Measurements from ENCODE around the gene SH3RF3. TPM values are rescaled to one million over a fixed set of nuclear protein-coding genes. Genes with fewer than 3 reads are reported as not detected.

The SH3RF3 gene
- total and polyA plus RNA-seq, 2 of the 13 experiments (the other 11 are each of a cell fraction or from before 2014, with no cell fraction given): 0.04 TPM; not detected in 1

DNA sequence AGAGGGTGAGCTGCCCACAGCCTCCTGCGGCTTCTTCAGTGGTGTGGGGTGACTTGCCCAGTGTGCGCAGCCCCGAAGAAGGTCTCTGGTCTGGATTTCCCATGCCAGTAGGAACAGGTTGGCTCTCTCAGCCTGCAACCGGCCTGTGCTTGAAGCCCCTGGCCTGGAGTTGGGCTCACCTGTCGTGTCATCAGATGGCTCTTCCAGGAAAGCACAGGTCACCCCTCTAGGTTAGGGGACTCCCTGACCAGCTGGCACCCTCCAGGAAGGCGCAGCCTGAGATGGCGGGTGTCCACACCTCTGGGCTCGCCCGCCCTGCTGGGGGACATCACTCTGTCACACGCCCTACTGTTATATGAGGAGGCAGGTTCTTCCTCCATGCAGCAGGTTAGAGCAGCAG lies 304.9 kb downstream of the SH3RF3 start:
- 81% methylated on average over 4 of the region's 10 CpGs for WGBS (ENCODE audit: low lambda C conversion rate)
- H3K4me3 ChIP-seq (replicated peaks in 1 of 3; ENCODE audit: insufficient read depth in 1 of 3, low read depth in 2 of 3, low read length in 3 of 3): no peak overlapping the region
- DNase-seq (ENCODE audit: low spot score) (no peak), ATAC-seq (no peak), FAIRE-seq (no peak)
- BruUV-seq (replicated peaks): no TSS peak
- intact Hi-C loops (cut with micrococcal nuclease; ENCODE audit: unreplicated experiment): no loop called here
- no peak overlapping the region for H3K9ac ChIP-seq (ENCODE audit: insufficient read depth, low read depth, low read length)
- no peaks in the 10 kb centered on the region for H3K79me2 ChIP-seq (ENCODE audit: insufficient read depth, low read length)
- H3K9me3 ChIP-seq (ENCODE audit: low read length): no peaks in the 10 kb centered on the region
- H2AFZ ChIP-seq (ENCODE audit: low read length): no peak overlapping the region
- H3K27me3 ChIP-seq (ENCODE audit: control insufficient read depth in 1 of 2, insufficient read depth in 2 of 2, low read length in 2 of 2): peaks cover 2 to 11% of the 10 kb centered on the region in 2 experiments; a peak in 4 of 5 replicates
- in situ Hi-C loops (cut with HindIII; ENCODE audit: extremely low pct_ligation_motif_present, low pct_unique_long_range_greater_than_20kb): no loop called here
- H3K4me2 ChIP-seq (ENCODE audit: low read depth, low read length): no peak overlapping the region
- no peak overlapping the region for H3K27ac ChIP-seq (ENCODE audit: extremely low read length, insufficient read depth, low read length)
- H3K36me3 ChIP-seq (replicated peaks in 1 of 2; ENCODE audit: control insufficient read depth in 1 of 2, insufficient read depth in 2 of 2, low read length in 2 of 2): no peaks in the 10 kb centered on the region
- H3K4me1 ChIP-seq (ENCODE audit: insufficient read depth, low read length): no peaks in the 10 kb centered on the region
- ChIA-PET CTCF (ENCODE audit: low intra/inter-chr PET ratio, low total read pairs) (no interaction called here), POLR2A (no interaction called here)
- H4K20me1 ChIP-seq (ENCODE audit: insufficient read depth, low read length): no peaks in the 10 kb centered on the region
- no peak for TF ChIP-seq ZNF460 (CRISPR knock-in tag; IDR thresholded peaks at IDR 0.05; ENCODE audit: borderline replicate concordance)
- TF ChIP-seq SAP130 (CRISPR knock-in tag; IDR thresholded peaks at IDR 0.05; ENCODE audit: low read depth): no peak
- no peak for TF ChIP-seq KDM5B (CRISPR knock-in tag; IDR thresholded peaks at IDR 0.05; ENCODE audit: borderline replicate concordance)
- no peak for TF ChIP-seq EEA1 (CRISPR knock-in tag; IDR thresholded peaks at IDR 0.05; ENCODE audit: borderline replicate concordance)
- TF ChIP-seq, protein P1, sequence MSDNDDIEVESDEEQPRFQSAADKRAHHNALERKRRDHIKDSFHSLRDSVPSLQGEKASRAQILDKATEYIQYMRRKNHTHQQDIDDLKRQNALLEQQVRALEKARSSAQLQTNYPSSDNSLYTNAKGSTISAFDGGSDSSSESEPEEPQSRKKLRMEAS (IDR thresholded peaks at IDR 0.05): no peak
- TF ChIP-seq, protein P2, sequence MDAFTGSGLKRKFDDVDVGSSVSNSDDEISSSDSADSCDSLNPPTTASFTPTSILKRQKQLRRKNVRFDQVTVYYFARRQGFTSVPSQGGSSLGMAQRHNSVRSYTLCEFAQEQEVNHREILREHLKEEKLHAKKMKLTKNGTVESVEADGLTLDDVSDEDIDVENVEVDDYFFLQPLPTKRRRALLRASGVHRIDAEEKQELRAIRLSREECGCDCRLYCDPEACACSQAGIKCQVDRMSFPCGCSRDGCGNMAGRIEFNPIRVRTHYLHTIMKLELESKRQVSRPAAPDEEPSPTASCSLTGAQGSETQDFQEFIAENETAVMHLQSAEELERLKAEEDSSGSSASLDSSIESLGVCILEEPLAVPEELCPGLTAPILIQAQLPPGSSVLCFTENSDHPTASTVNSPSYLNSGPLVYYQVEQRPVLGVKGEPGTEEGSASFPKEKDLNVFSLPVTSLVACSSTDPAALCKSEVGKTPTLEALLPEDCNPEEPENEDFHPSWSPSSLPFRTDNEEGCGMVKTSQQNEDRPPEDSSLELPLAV (CRISPR knock-in tag; conservative IDR thresholded peaks at IDR 0.05; ENCODE audit: low read depth): no peak
- no peak for TF ChIP-seq SIX4 (CRISPR knock-in tag; IDR thresholded peaks at IDR 0.05)
- no peak for TF ChIP-seq ZNF674 (CRISPR knock-in tag; IDR thresholded peaks at IDR 0.05; ENCODE audit: low read depth)
- TF ChIP-seq, protein P3, sequence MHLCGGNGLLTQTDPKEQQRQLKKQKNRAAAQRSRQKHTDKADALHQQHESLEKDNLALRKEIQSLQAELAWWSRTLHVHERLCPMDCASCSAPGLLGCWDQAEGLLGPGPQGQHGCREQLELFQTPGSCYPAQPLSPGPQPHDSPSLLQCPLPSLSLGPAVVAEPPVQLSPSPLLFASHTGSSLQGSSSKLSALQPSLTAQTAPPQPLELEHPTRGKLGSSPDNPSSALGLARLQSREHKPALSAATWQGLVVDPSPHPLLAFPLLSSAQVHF (CRISPR knock-in tag; IDR thresholded peaks at IDR 0.05): no peak
- no peak for TF ChIP-seq HOXD1 (CRISPR knock-in tag; IDR thresholded peaks at IDR 0.05)
- TF ChIP-seq ZNF558 (CRISPR knock-in tag; IDR thresholded peaks at IDR 0.05; ENCODE audit: borderline replicate concordance): no peak
- TF ChIP-seq, protein P4, sequence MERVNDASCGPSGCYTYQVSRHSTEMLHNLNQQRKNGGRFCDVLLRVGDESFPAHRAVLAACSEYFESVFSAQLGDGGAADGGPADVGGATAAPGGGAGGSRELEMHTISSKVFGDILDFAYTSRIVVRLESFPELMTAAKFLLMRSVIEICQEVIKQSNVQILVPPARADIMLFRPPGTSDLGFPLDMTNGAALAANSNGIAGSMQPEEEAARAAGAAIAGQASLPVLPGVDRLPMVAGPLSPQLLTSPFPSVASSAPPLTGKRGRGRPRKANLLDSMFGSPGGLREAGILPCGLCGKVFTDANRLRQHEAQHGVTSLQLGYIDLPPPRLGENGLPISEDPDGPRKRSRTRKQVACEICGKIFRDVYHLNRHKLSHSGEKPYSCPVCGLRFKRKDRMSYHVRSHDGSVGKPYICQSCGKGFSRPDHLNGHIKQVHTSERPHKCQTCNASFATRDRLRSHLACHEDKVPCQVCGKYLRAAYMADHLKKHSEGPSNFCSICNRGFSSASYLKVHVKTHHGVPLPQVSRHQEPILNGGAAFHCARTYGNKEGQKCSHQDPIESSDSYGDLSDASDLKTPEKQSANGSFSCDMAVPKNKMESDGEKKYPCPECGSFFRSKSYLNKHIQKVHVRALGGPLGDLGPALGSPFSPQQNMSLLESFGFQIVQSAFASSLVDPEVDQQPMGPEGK (CRISPR knock-in tag; IDR thresholded peaks at IDR 0.05): no peak
- TF ChIP-seq, protein P5, sequence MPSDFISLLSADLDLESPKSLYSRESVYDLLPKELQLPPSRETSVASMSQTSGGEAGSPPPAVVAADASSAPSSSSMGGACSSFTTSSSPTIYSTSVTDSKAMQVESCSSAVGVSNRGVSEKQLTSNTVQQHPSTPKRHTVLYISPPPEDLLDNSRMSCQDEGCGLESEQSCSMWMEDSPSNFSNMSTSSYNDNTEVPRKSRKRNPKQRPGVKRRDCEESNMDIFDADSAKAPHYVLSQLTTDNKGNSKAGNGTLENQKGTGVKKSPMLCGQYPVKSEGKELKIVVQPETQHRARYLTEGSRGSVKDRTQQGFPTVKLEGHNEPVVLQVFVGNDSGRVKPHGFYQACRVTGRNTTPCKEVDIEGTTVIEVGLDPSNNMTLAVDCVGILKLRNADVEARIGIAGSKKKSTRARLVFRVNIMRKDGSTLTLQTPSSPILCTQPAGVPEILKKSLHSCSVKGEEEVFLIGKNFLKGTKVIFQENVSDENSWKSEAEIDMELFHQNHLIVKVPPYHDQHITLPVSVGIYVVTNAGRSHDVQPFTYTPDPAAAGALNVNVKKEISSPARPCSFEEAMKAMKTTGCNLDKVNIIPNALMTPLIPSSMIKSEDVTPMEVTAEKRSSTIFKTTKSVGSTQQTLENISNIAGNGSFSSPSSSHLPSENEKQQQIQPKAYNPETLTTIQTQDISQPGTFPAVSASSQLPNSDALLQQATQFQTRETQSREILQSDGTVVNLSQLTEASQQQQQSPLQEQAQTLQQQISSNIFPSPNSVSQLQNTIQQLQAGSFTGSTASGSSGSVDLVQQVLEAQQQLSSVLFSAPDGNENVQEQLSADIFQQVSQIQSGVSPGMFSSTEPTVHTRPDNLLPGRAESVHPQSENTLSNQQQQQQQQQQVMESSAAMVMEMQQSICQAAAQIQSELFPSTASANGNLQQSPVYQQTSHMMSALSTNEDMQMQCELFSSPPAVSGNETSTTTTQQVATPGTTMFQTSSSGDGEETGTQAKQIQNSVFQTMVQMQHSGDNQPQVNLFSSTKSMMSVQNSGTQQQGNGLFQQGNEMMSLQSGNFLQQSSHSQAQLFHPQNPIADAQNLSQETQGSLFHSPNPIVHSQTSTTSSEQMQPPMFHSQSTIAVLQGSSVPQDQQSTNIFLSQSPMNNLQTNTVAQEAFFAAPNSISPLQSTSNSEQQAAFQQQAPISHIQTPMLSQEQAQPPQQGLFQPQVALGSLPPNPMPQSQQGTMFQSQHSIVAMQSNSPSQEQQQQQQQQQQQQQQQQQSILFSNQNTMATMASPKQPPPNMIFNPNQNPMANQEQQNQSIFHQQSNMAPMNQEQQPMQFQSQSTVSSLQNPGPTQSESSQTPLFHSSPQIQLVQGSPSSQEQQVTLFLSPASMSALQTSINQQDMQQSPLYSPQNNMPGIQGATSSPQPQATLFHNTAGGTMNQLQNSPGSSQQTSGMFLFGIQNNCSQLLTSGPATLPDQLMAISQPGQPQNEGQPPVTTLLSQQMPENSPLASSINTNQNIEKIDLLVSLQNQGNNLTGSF (CRISPR knock-in tag; IDR thresholded peaks at IDR 0.05): no peak
- TF ChIP-seq ZNF343 (CRISPR knock-in tag; IDR thresholded peaks at IDR 0.05): no peak
- TF ChIP-seq HMG20B (CRISPR knock-in tag; conservative IDR thresholded peaks at IDR 0.05): no peak
- no peak for TF ChIP-seq ZNF354B (CRISPR knock-in tag; IDR thresholded peaks at IDR 0.05)
- TF ChIP-seq ONECUT2 (CRISPR knock-in tag; IDR thresholded peaks at IDR 0.05): no peak
